HUES64 (cell line): ENCODE results near the gene KCNQ1OT1.

ENCODE experiments used
- H3K27ac ChIP-seq: 2 replicates; pipeline ENCODE4 v1.7.0; 2013; ENCODE audit warnings: low read depth, low read length, inconsistent platforms
- H3K27me3 ChIP-seq: 2 replicates; pipeline ENCODE4 v1.6.1; 2013; ENCODE audit warnings: mild to moderate bottlenecking, low read length; ENCODE audit not compliant: insufficient read depth
- H3K36me3 ChIP-seq: 2 replicates; pipeline ENCODE4 v1.6.1; 2013; ENCODE audit warnings: mild to moderate bottlenecking, low read length; ENCODE audit not compliant: insufficient read depth
- H3K4me1 ChIP-seq: 2 replicates; pipeline ENCODE4 v1.6.1; 2013; ENCODE audit warnings: mild to moderate bottlenecking, low read length, moderate library complexity; ENCODE audit not compliant: insufficient read depth
- H3K4me3 ChIP-seq: 2 replicates; pipeline ENCODE4 v1.5.1; 2013; ENCODE audit warnings: mild to moderate bottlenecking, low read length, moderate library complexity
- H3K9ac ChIP-seq: 2 replicates; pipeline ENCODE4 v1.6.1; 2013; ENCODE audit warnings: mild to moderate bottlenecking, low read depth, low read length
- H3K9me3 ChIP-seq: 2 replicates; pipeline ENCODE4 v1.6.1; 2013; ENCODE audit warnings: low read depth, low read length; ENCODE audit not compliant: insufficient read depth
- WGBS: fragments of 150-250, 120-280 bp; methylation state at CpG from one replicate; pipeline ENCODE4 v1.1.7; 2013; ENCODE audit warnings: missing lambda C conversion rate; 5-methylcytosine and 5-hydroxymethylcytosine counted together

KCNQ1OT1 gene

GRCh38 chr11:2734181-2735052 is 34.6 kb upstream of the KCNQ1OT1 start:
- Histone ChIP-seq H3K9ac (no peak overlapping the region), H3K27ac (no peak overlapping the region), H3K4me1 (no peaks in the 10 kb centered on the region), H3K4me3 (no peak overlapping the region), H3K36me3 (no peaks in the 10 kb centered on the region), H3K27me3 (peaks cover 10% of the 10 kb centered on the region), H3K9me3 (no peaks in the 10 kb centered on the region)
- 90% methylated on average over 32 of the region's 32 CpGs for whole genome bisulfite sequencing

GRCh38 chr11:2732940-2733628 is 33.3 kb upstream of the KCNQ1OT1 start:
- Histone ChIP-seq H3K4me3 (no peak overlapping the region), H3K9me3 (no peaks in the 10 kb centered on the region), H3K27ac (no peak overlapping the region), H3K4me1 (no peaks in the 10 kb centered on the region), H3K36me3 (no peaks in the 10 kb centered on the region), H3K27me3 (peaks cover 13% of the 10 kb centered on the region), H3K9ac (no peak overlapping the region)
- 90% methylated on average over 12 of the region's 12 CpGs for WGBS

- no peaks in the 10 kb centered on the region for H3K36me3 ChIP-seq
- no peaks in the 10 kb centered on the region for H3K4me1 ChIP-seq
- 0 out of 2 replicates have a peak, but pooled peaks cover under 1% of the 10 kb centered on the region for H3K9me3 ChIP-seq
- no peak overlapping the region for H3K4me3 ChIP-seq
- no peak overlapping the region for H3K27ac ChIP-seq
- no peak overlapping the region for H3K9ac ChIP-seq
- H3K27me3 ChIP-seq, result peaks cover 20% of the 10 kb centered on the region
- 94% methylated on average over 32 of the region's 32 CpGs for WGBS
These were observed 32.6 kb upstream of the KCNQ1OT1 start for GRCh38 chr11:2732261-2732939.

- H3K9ac ChIP-seq, result no peak overlapping the region
- peaks cover 30% of the 10 kb centered on the region for H3K27me3 ChIP-seq
- no peak overlapping the region for H3K27ac ChIP-seq
- no peak overlapping the region for H3K4me3 ChIP-seq
- 87% methylated on average over 28 of the region's 28 CpGs for WGBS
- 0 out of 2 replicates have a peak, but pooled peaks cover 10% of the 10 kb centered on the region for H3K9me3 ChIP-seq
- no peaks in the 10 kb centered on the region for H3K36me3 ChIP-seq
- H3K4me1 ChIP-seq, result no peaks in the 10 kb centered on the region
These were observed 31.6 kb upstream of the KCNQ1OT1 start for GRCh38 chr11:2731130-2732125.

- no peaks in the 10 kb centered on the region for H3K36me3 ChIP-seq
- no peak overlapping the region for H3K27ac ChIP-seq
- H3K9me3 ChIP-seq, result 0 out of 2 replicates have a peak, but pooled peaks cover 10% of the 10 kb centered on the region
- no peaks in the 10 kb centered on the region for H3K4me1 ChIP-seq
- H3K27me3 ChIP-seq, result peaks cover 35% of the 10 kb centered on the region
- no peak overlapping the region for H3K9ac ChIP-seq
- 93% methylated on average over 15 of the region's 16 CpGs for WGBS
- no peak overlapping the region for H3K4me3 ChIP-seq
These were observed 30.7 kb upstream of the KCNQ1OT1 start for GRCh38 chr11:2730272-2731129.

GRCh38 chr11:2729841-2730240 is 30.0 kb upstream of the KCNQ1OT1 start:
- H3K9ac ChIP-seq, result no peak overlapping the region
- H3K4me3 ChIP-seq, result no peak overlapping the region
- H3K9me3 ChIP-seq, result 0 out of 2 replicates have a peak, but pooled peaks cover 10% of the 10 kb centered on the region
- H3K4me1 ChIP-seq, result no peaks in the 10 kb centered on the region
- no peak overlapping the region for H3K27ac ChIP-seq
- no peaks in the 10 kb centered on the region for H3K36me3 ChIP-seq
- peaks cover 40% of the 10 kb centered on the region for H3K27me3 ChIP-seq
- WGBS, result 95% methylated on average over 9 of the region's 9 CpGs

GRCh38 chr11:2728663-2729332 is 29.0 kb upstream of the KCNQ1OT1 start:
- H3K9ac ChIP-seq, result no peak overlapping the region

GRCh38 chr11:2728128-2728662 is 28.4 kb upstream of the KCNQ1OT1 start:
- Histone ChIP-seq H3K4me3 (no peak overlapping the region), H3K9me3 (0 out of 2 replicates have a peak, but pooled peaks cover 10% of the 10 kb centered on the region), H3K4me1 (no peaks in the 10 kb centered on the region), H3K27me3 (peaks cover 57% of the 10 kb centered on the region), H3K36me3 (no peaks in the 10 kb centered on the region), H3K27ac (no peak overlapping the region), H3K9ac (no peak overlapping the region)
- WGBS, result 90% methylated on average over 17 of the region's 17 CpGs

More at GRCh38 chr11:2728663-2729332, 29.0 kb upstream of the KCNQ1OT1 start:
- 87% methylated on average over 18 of the region's 18 CpGs for WGBS
- Histone ChIP-seq H3K4me3 (no peak overlapping the region), H3K4me1 (no peaks in the 10 kb centered on the region), H3K27me3 (peaks cover 51% of the 10 kb centered on the region), H3K9me3 (0 out of 2 replicates have a peak, but pooled peaks cover 10% of the 10 kb centered on the region), H3K36me3 (no peaks in the 10 kb centered on the region), H3K27ac (no peak overlapping the region)

GRCh38 chr11:2726964-2727363 is 27.2 kb upstream of the KCNQ1OT1 start:
- Histone ChIP-seq H3K27me3 (peaks cover 69% of the 10 kb centered on the region), H3K9ac (no peak overlapping the region), H3K9me3 (0 out of 2 replicates have a peak, but pooled peaks cover 10% of the 10 kb centered on the region), H3K4me3 (no peak overlapping the region), H3K4me1 (no peaks in the 10 kb centered on the region), H3K36me3 (no peaks in the 10 kb centered on the region), H3K27ac (no peak overlapping the region)
- WGBS, result 91% methylated on average over 4 of the region's 4 CpGs
